Mesenchymal stem cell (in vitro differentiated cells and primary cell): ENCODE data around the gene UGT3A1.

ENCODE experiments used
- DNase-seq: peaks from one replicate; pipeline ENCODE4 v3.0.0-alpha.2; 2013
- H2AFZ ChIP-seq: one replicate; pipeline ENCODE4 v1.6.1; 2013; ENCODE audit warnings: low read depth, mild to moderate bottlenecking, control low read depth, inconsistent platforms, low read length, moderate library complexity
- H2AK5ac ChIP-seq: 2 replicates; pipeline ENCODE4 v1.6.1; 2013; ENCODE audit warnings: low read length, moderate library complexity, mild to moderate bottlenecking, inconsistent platforms; ENCODE audit not compliant: severe bottlenecking
- H2BK120ac ChIP-seq: one replicate; pipeline ENCODE4 v1.6.1; 2013; ENCODE audit warnings: low read depth, mild to moderate bottlenecking, inconsistent platforms, low read length, moderate library complexity
- H2BK12ac ChIP-seq, 2 experiments: one replicate each; pipeline ENCODE4 v1.6.1; 2013; ENCODE audit warnings: inconsistent platforms in 2 of 2, low read length in 2 of 2, mild to moderate bottlenecking in 2 of 2, moderate library complexity in 2 of 2, control low read depth in 1 of 2
- H2BK15ac ChIP-seq: one replicate; pipeline ENCODE4 v1.6.1; 2013; ENCODE audit warnings: mild to moderate bottlenecking, low read depth, inconsistent platforms; ENCODE audit not compliant: poor library complexity, severe bottlenecking
- H2BK5ac ChIP-seq: 2 replicates; pipeline ENCODE4 v1.6.1; 2013; ENCODE audit warnings: low read depth, mild to moderate bottlenecking, low read length, control low read depth, inconsistent platforms; ENCODE audit not compliant: poor library complexity, severe bottlenecking
- H3K14ac ChIP-seq, 2 experiments: one replicate each; pipeline ENCODE4 v1.6.1; 2013; ENCODE audit warnings: inconsistent platforms in 2 of 2, low read length in 2 of 2, control low read depth in 1 of 2, mild to moderate bottlenecking in 1 of 2, moderate library complexity in 1 of 2
- H3K18ac ChIP-seq, 2 experiments: one replicate each; pipeline ENCODE4 v1.6.1; 2013; ENCODE audit warnings: inconsistent platforms in 2 of 2, low read length in 2 of 2, control low read depth in 1 of 2, low read depth in 1 of 2, mild to moderate bottlenecking in 1 of 2
- H3K23ac ChIP-seq, 2 experiments: one replicate each; pipeline ENCODE4 v1.6.1; 2013; ENCODE audit warnings: inconsistent platforms in 2 of 2, low read length in 2 of 2, mild to moderate bottlenecking in 2 of 2, moderate library complexity in 2 of 2, control low read depth in 1 of 2
- H3K27ac ChIP-seq: 2 replicates; pipeline ENCODE4 v1.5.1; 2013; ENCODE audit warnings: mild to moderate bottlenecking, moderate library complexity, low read length, control low read depth, inconsistent platforms; ENCODE audit not compliant: poor library complexity, severe bottlenecking
- H3K27me3 ChIP-seq, 2 experiments: 2 replicates each; pipeline versions ENCODE4 v1.6.1 to v1.7.0; 2013; ENCODE audit warnings: low read length in 2 of 2, mild to moderate bottlenecking in 2 of 2, moderate library complexity in 2 of 2, control low read depth in 1 of 2, inconsistent platforms in 1 of 2; ENCODE audit not compliant: control insufficient read depth in 1 of 2, insufficient read depth in 1 of 2
- H3K36me3 ChIP-seq, 2 experiments: 2 replicates each; pipeline versions ENCODE4 v1.6.1 to v1.7.0; 2013; ENCODE audit warnings: low read length in 2 of 2, control low read depth in 1 of 2, inconsistent platforms in 1 of 2, low read depth in 1 of 2, mild to moderate bottlenecking in 1 of 2; ENCODE audit not compliant: insufficient read depth in 2 of 2, control insufficient read depth in 1 of 2
- H3K4ac ChIP-seq, 2 experiments: one replicate each; pipeline ENCODE4 v1.6.1; 2013; ENCODE audit warnings: inconsistent platforms in 2 of 2, low read length in 2 of 2, mild to moderate bottlenecking in 2 of 2, moderate library complexity in 2 of 2, control low read depth in 1 of 2, low read depth in 1 of 2
- H3K4me1 ChIP-seq: 2 replicates; pipeline ENCODE4 v1.6.1; 2013; ENCODE audit warnings: low read depth, low read length, control low read depth; ENCODE audit not compliant: control insufficient read depth, insufficient read depth
- H3K4me2 ChIP-seq: 2 replicates; pipeline ENCODE4 v1.6.1; 2013; ENCODE audit warnings: low read length, mild to moderate bottlenecking, inconsistent platforms; ENCODE audit not compliant: poor library complexity, severe bottlenecking
- H3K4me3 ChIP-seq, 2 experiments: 2 replicates each; pipeline versions ENCODE4 v1.5.1 to v1.7.0; 2013; ENCODE audit warnings: low read length in 2 of 2, mild to moderate bottlenecking in 2 of 2, control low read depth in 1 of 2, low read depth in 1 of 2; ENCODE audit not compliant: insufficient read depth in 1 of 2
- H3K79me1 ChIP-seq: replicated peaks from 2 replicates; pipeline ENCODE4 v1.6.1; 2013; ENCODE audit warnings: mild to moderate bottlenecking, control low read depth, low read length, inconsistent platforms; ENCODE audit not compliant: poor library complexity, severe bottlenecking
- H3K9ac ChIP-seq: 2 replicates; pipeline ENCODE4 v1.7.0; 2013; ENCODE audit warnings: mild to moderate bottlenecking, low read length, moderate library complexity
- H3K9me3 ChIP-seq: 2 replicates; pipeline ENCODE4 v1.7.0; 2013; ENCODE audit warnings: mild to moderate bottlenecking, low read length; ENCODE audit not compliant: control insufficient read depth
- H4K8ac ChIP-seq: one replicate; pipeline ENCODE4 v1.6.1; 2013; ENCODE audit warnings: inconsistent platforms, mild to moderate bottlenecking, low read length, moderate library complexity
- H4K91ac ChIP-seq: one replicate; pipeline ENCODE4 v1.6.1; 2013; ENCODE audit warnings: mild to moderate bottlenecking, low read length, inconsistent platforms
- WGBS: methylation state at CpG from one replicate; pipeline ENCODE4 v1.1.7; 2013; ENCODE audit warnings: mixed read lengths; 5-methylcytosine and 5-hydroxymethylcytosine counted together

UGT3A1 gene

GRCh38 chr5:35971186-35971877 lies 19.9 kb downstream of the UGT3A1 start:
- Histone ChIP-seq H3K79me1 (no peaks in the 10 kb centered on the region), H3K9me3 (no peaks in the 10 kb centered on the region), H3K4me1 (no peaks in the 10 kb centered on the region), H2BK5ac (no peak overlapping the region), H3K4me2 (no peak overlapping the region), H2AFZ (no peak overlapping the region), H3K4me3 (no peak overlapping the region), H3K14ac (no peak overlapping the region), H2AK5ac (no peak overlapping the region), H4K8ac (no peak overlapping the region), H3K27me3 (peaks cover 0 to 3% of the 10 kb centered on the region in 2 experiments), H3K36me3 (no peaks in the 10 kb centered on the region), H3K4ac (no peak overlapping the region), H2BK120ac (no peak overlapping the region), H3K18ac (no peak overlapping the region), H4K91ac (no peak overlapping the region), H2BK15ac (no peak overlapping the region), H2BK12ac (no peak overlapping the region), H3K27ac (no peak overlapping the region), H3K23ac (no peak overlapping the region), H3K9ac (no peak overlapping the region)
- WGBS, result 77% methylated on average over 4 of the region's 4 CpGs
- no peak for DNase-seq

DNA sequence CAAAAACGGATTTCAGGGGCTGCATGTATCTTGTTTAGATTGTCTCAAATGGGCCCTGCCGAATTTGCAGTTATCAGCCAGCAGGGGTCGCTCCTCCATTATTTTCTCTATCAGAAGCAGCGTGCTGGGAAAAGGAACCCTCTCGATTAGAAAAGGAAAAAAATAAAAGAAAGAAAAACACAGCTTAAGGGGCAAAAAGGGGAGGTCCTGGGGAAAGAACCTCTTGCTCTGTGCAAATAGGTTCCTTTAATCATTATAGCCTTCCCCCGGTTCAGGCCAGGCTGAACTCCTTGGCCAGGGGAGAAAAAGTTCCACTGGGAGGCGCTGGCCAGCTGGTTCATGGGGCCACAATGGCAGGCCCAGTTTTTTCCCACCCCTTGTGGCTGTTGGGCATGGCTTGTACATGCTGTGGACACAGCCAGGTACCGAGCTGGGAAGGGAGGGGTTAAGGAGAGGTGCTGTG lies 27.8 kb downstream of the UGT3A1 start:
- Histone ChIP-seq H3K9ac (no peak overlapping the region), H4K91ac (no peak overlapping the region), H3K4me1 (no peaks in the 10 kb centered on the region), H4K8ac (no peak overlapping the region), H3K23ac (no peak overlapping the region), H3K9me3 (peaks cover 4% of the 10 kb centered on the region), H3K4ac (no peak overlapping the region), H2AK5ac (no peak overlapping the region), H3K4me2 (no peak overlapping the region), H2BK5ac (no peak overlapping the region), H2BK15ac (no peak overlapping the region), H3K27ac (no peak overlapping the region), H2AFZ (no peak overlapping the region), H3K27me3 (peaks cover 0 to 3% of the 10 kb centered on the region in 2 experiments), H2BK12ac (no peak overlapping the region), H3K79me1 (no peaks in the 10 kb centered on the region), H3K14ac (no peak overlapping the region), H3K36me3 (no peaks in the 10 kb centered on the region), H3K4me3 (no peak overlapping the region), H2BK120ac (no peak overlapping the region), H3K18ac (no peak overlapping the region)
- DNase-seq, result peak; percentile 8
- 29% methylated on average over 6 of the region's 8 CpGs for WGBS

- Histone ChIP-seq H2BK12ac (no peak overlapping the region), H2BK120ac (no peak overlapping the region), H3K27me3 (no peaks in the 10 kb centered on the region), H3K27ac (no peak overlapping the region), H3K23ac (no peak overlapping the region), H3K14ac (no peak overlapping the region), H2AK5ac (no peak overlapping the region), H2BK15ac (no peak overlapping the region), H2BK5ac (no peak overlapping the region), H3K4me2 (no peak overlapping the region), H4K8ac (no peak overlapping the region), H3K9me3 (peaks cover 4% of the 10 kb centered on the region), H3K79me1 (no peaks in the 10 kb centered on the region), H2AFZ (no peak overlapping the region), H3K4ac (no peak overlapping the region), H3K4me1 (no peaks in the 10 kb centered on the region), H3K9ac (no peak overlapping the region), H3K4me3 (no peak overlapping the region), H3K36me3 (no peaks in the 10 kb centered on the region), H3K18ac (no peak overlapping the region), H4K91ac (no peak overlapping the region)
- 44% methylated on average over 7 of the region's 7 CpGs for WGBS
- no peak for DNase-seq
These were observed 30.9 kb downstream of the UGT3A1 start for GRCh38 chr5:35960328-35960727.

DNA sequence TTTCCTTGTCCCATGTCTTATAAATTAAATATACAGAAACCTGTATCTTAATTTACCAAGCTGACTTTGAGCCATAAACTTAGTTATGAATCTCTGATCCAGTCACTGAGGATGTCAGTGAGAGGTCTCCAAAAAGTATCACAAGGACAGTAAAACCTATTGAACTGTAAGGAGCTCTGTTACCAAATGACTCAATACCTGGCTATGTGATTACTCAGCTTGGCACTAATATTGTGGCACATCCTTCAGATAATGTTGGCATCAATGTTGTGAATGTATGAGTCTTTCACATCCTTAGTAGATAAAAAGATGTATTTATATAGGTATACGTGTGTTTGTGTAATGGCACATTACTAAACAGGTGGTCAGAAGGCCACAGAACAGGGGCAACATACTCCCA lies 34.8 kb downstream of the UGT3A1 start:
- no peak overlapping the region for H3K27ac ChIP-seq
- H3K79me1 ChIP-seq, result no peaks in the 10 kb centered on the region
- H3K14ac ChIP-seq, result no peak overlapping the region
- no peak overlapping the region for H2BK120ac ChIP-seq
- 83% methylated on average over 1 of the region's 1 CpG for WGBS
- H4K91ac ChIP-seq, result no peak overlapping the region
- peaks cover 1% of the 10 kb centered on the region for H3K4me1 ChIP-seq
- no peak overlapping the region for H3K9ac ChIP-seq
- DNase-seq, result no peak
- no peak overlapping the region for H3K18ac ChIP-seq
- no peak overlapping the region for H4K8ac ChIP-seq
- no peaks in the 10 kb centered on the region for H3K36me3 ChIP-seq
- no peak overlapping the region for H2BK12ac ChIP-seq
- H2BK5ac ChIP-seq, result no peak overlapping the region
- no peak overlapping the region for H3K4ac ChIP-seq
- H3K23ac ChIP-seq, result no peak overlapping the region
- no peak overlapping the region for H2AK5ac ChIP-seq
- no peak overlapping the region for H3K4me2 ChIP-seq
- H3K4me3 ChIP-seq, result no peak overlapping the region
- H2BK15ac ChIP-seq, result no peak overlapping the region
- no peaks in the 10 kb centered on the region for H3K9me3 ChIP-seq
- H2AFZ ChIP-seq, result no peak overlapping the region
- peaks cover 0 to 19% of the 10 kb centered on the region in 2 experiments for H3K27me3 ChIP-seq
